ENCODE results near the gene GPC5. TPM values are rescaled to one million over a fixed set of nuclear protein-coding genes. Genes with fewer than 3 reads are reported as not detected.

Gene GPC5
- total RNA-seq, 1 experiment from 2014 or later = 0.15 TPM

- H3K14ac ChIP-seq (ENCODE audit: insufficient read depth, low read length) = no peak overlapping the region
- H4K8ac ChIP-seq (replicated peaks; ENCODE audit: insufficient read length, low read depth, low read length) = peak overlapping the region; percentile 95
- DNase-seq = no peak
- no peak overlapping the region for H3K23ac ChIP-seq (ENCODE audit: insufficient read length, low read depth, low read length)
- H3K23me2 ChIP-seq (ENCODE audit: insufficient read length, low read depth, low read length, poor library complexity, severe bottlenecking) = no peaks in the 10 kb centered on the region
- H3K9me3 Mint-ChIP-seq = peaks cover 0 to 4% of the 10 kb centered on the region in 2 experiments; a peak in 2 of 5 replicates
- H3T11ph ChIP-seq (ENCODE audit: low read length) = no peak overlapping the region
- H3K27ac ChIP-seq (ENCODE audit: insufficient read length, low read depth, low read length) = no peak overlapping the region
- 0 out of 7 replicates have a peak overlapping the region, but pooled peaks of 1 of the 3 experiments have one; percentile 22 for H3K27ac Mint-ChIP-seq
- H2BK5ac ChIP-seq (ENCODE audit: insufficient read length, low read length) = peak overlapping the region; percentile 89
- no peak overlapping the region for H2BK120ac ChIP-seq (ENCODE audit: low read depth, low read length, poor library complexity, severe bottlenecking)
- H2AFZ ChIP-seq (ENCODE audit: low read length) = no peak overlapping the region
- H3K9ac ChIP-seq (ENCODE audit: extremely low read depth, insufficient read length, low read length) = no peak overlapping the region
- H3K4me2 ChIP-seq (ENCODE audit: insufficient read depth, insufficient read length, low read length) = no peak overlapping the region
- no peak overlapping the region for H2BK15ac ChIP-seq (ENCODE audit: low read depth, low read length)
- TF ChIP-seq, protein P1, sequence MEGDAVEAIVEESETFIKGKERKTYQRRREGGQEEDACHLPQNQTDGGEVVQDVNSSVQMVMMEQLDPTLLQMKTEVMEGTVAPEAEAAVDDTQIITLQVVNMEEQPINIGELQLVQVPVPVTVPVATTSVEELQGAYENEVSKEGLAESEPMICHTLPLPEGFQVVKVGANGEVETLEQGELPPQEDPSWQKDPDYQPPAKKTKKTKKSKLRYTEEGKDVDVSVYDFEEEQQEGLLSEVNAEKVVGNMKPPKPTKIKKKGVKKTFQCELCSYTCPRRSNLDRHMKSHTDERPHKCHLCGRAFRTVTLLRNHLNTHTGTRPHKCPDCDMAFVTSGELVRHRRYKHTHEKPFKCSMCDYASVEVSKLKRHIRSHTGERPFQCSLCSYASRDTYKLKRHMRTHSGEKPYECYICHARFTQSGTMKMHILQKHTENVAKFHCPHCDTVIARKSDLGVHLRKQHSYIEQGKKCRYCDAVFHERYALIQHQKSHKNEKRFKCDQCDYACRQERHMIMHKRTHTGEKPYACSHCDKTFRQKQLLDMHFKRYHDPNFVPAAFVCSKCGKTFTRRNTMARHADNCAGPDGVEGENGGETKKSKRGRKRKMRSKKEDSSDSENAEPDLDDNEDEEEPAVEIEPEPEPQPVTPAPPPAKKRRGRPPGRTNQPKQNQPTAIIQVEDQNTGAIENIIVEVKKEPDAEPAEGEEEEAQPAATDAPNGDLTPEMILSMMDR (conservative IDR thresholded peaks at IDR 0.05) = no peak
- H3K9me3 ChIP-seq (ENCODE audit: control insufficient read depth, low read depth, low read length) = no peaks in the 10 kb centered on the region
- H4K20me1 ChIP-seq (ENCODE audit: control insufficient read depth, insufficient read depth, insufficient read length) = no peaks in the 10 kb centered on the region
- H3K79me2 ChIP-seq (ENCODE audit: insufficient read depth, low read length) = no peaks in the 10 kb centered on the region
- no peak overlapping the region for H3K18ac ChIP-seq (ENCODE audit: insufficient read length, low read depth, low read length)
- H2BK12ac ChIP-seq (ENCODE audit: insufficient read length, low read depth, low read length) = no peak overlapping the region
- H2BK20ac ChIP-seq (ENCODE audit: low read depth, low read length, poor library complexity, severe bottlenecking) = no peak overlapping the region
- no peaks in the 10 kb centered on the region for H3K4me1 Mint-ChIP-seq
- WGBS (ENCODE audit: extremely low coverage, insufficient read length, low lambda C conversion rate) = no CpG with 5 or more reads among the region's 13 CpGs
- H3K4ac ChIP-seq (ENCODE audit: low read depth, low read length) = no peak overlapping the region
- H2AK5ac ChIP-seq (ENCODE audit: insufficient read length, low read length) = no peak overlapping the region
- peak overlapping the region; percentile 76 for H4K5ac ChIP-seq (ENCODE audit: insufficient read length, low read depth, low read length)
- no peaks in the 10 kb centered on the region; the same call in 1 of the 2 replicates for H3K27me3 Mint-ChIP-seq (ENCODE audit: low read depth)
- no peaks in the 10 kb centered on the region for H3K4me1 ChIP-seq (ENCODE audit: insufficient read depth, low read length)
- H3K4me3 Mint-ChIP-seq = no peak overlapping the region
- no peak overlapping the region for H3K56ac ChIP-seq (ENCODE audit: insufficient read length, low read depth, low read length)
- H3K79me1 ChIP-seq (ENCODE audit: insufficient read depth, low read depth, low read length, poor library complexity, severe bottlenecking) = no peaks in the 10 kb centered on the region
- no peaks in the 10 kb centered on the region for H3K36me3 Mint-ChIP-seq (ENCODE audit: insufficient read depth in 1 of 3, low read depth in 3 of 3)
- no peaks in the 10 kb centered on the region for H3K27me3 ChIP-seq (ENCODE audit: insufficient read depth, low read length)
- H4K91ac ChIP-seq (ENCODE audit: insufficient read length, low read depth, low read length) = no peak overlapping the region
Measured at GRCh38 chr13:92017737-92018136, 619.3 kb downstream of the GPC5 start.

Data from H9 (cell line).